HepG2 (cell line): ENCODE measurements around the gene KL. TPM values are rescaled to one million over a fixed set of nuclear protein-coding genes. Genes with fewer than 3 reads are reported as not detected.
A peak's percentile ranks its signal among the peaks of the same experiment; 100 is the strongest.

ENCODE experiments used
- ATAC-seq: fragments of 200-7000 bp; cut with Tn5 transposase; 3 replicates; pipeline ENCODE4 v1.9.1; 2020; ENCODE audit warnings: mild to moderate bottlenecking, moderate library complexity
- BruUV-seq: library from RNA; stranded (reverse); fragments of 400-500 nt; replicated peaks from 2 replicates; lab custom pipeline; 2021; lab: Mats Ljungman, UMichigan
- CTCF ChIA-PET: fragments of 300-600 bp; formaldehyde crosslinking; extraction: SDS; loops from one replicate; lab custom pipeline; 2021; ENCODE audit warnings: low total read pairs, inconsistent platforms, low intra/inter-chr PET ratio; lab: Yijun Ruan, JAX
- POLR2A ChIA-PET: fragments of 350-600 bp; sonication (Branson Sonifier 250); formaldehyde crosslinking; loops from one replicate; lab custom pipeline; 2020; ENCODE audit warnings: antibody characterized with exemption, inconsistent platforms; lab: Yijun Ruan, JAX
- DNase-seq: peaks from one replicate; pipeline ENCODE4 v3.0.0-alpha.2; 2015; ENCODE audit warnings: low spot score
- FAIRE-seq: peaks from 3 replicates; lab custom pipeline; 2011; peaks lifted over from hg19 to GRCh38; lab: Jason Lieb, UNC
- H2AFZ ChIP-seq: one replicate; pipeline ENCODE4 v1.6.1; 2011; ENCODE audit warnings: low read length, inconsistent platforms
- H3K27ac ChIP-seq: fragments of 300-600 bp; 3 replicates; pipeline ENCODE4 v1.8.0; 2011; ENCODE audit warnings: mixed run types, mild to moderate bottlenecking, mixed read lengths, low read length, inconsistent platforms; ENCODE audit not compliant: insufficient read depth; ENCODE audit errors: extremely low read length
- H3K27me3 ChIP-seq, 2 experiments: fragments of 200-600 bp in 1 of 2; 2 replicates in 1 of 2; 3 replicates in 1 of 2; pipeline versions ENCODE4 v1.6.0 to v1.8.0; 2011; ENCODE audit warnings: low read length in 2 of 2, mild to moderate bottlenecking in 2 of 2, moderate library complexity in 2 of 2, inconsistent platforms in 1 of 2; ENCODE audit not compliant: insufficient read depth in 2 of 2, control insufficient read depth in 1 of 2
- H3K36me3 ChIP-seq, 2 experiments: fragments of 200-600 bp in 1 of 2; replicated peaks in 1 of 2; 2 replicates in 1 of 2; 3 replicates in 1 of 2; pipeline versions ENCODE4 v1.5.1 to v1.8.0; 2011; ENCODE audit warnings: low read length in 2 of 2, inconsistent platforms in 1 of 2; ENCODE audit not compliant: insufficient read depth in 2 of 2, control insufficient read depth in 1 of 2
- H3K4me1 ChIP-seq: 2 replicates; pipeline ENCODE4 v1.5.1; 2012; ENCODE audit warnings: low read length, inconsistent platforms; ENCODE audit not compliant: insufficient read depth
- H3K4me2 ChIP-seq: 2 replicates; pipeline ENCODE4 v1.6.0; 2011; ENCODE audit warnings: low read depth, low read length, inconsistent platforms
- H3K4me3 ChIP-seq, 3 experiments: fragments of 200-600 bp in 1 of 3; sonication (generic), shearing (Covaris generic) in 1 of 3; replicated peaks in 1 of 3; 2 replicates each; pipeline ENCODE4 v1.5.1; 2011 to 2016; ENCODE audit warnings: low read length in 3 of 3, inconsistent platforms in 2 of 3, low read depth in 2 of 3, mild to moderate bottlenecking in 2 of 3, control low read depth in 1 of 3, mixed read lengths in 1 of 3; ENCODE audit not compliant: insufficient read depth in 1 of 3
- H3K79me2 ChIP-seq: one replicate; pipeline ENCODE4 v1.6.1; 2011; ENCODE audit warnings: low read length, inconsistent platforms; ENCODE audit not compliant: insufficient read depth
- H3K9ac ChIP-seq: 2 replicates; pipeline ENCODE4 v1.6.0; 2011; ENCODE audit warnings: mild to moderate bottlenecking, low read depth, low read length, inconsistent platforms; ENCODE audit not compliant: insufficient read depth
- H3K9me3 ChIP-seq: 2 replicates; pipeline ENCODE4 v1.5.1; 2012; ENCODE audit warnings: mild to moderate bottlenecking, low read length
- H4K20me1 ChIP-seq: 2 replicates; pipeline ENCODE4 v1.6.0; 2011; ENCODE audit warnings: inconsistent platforms, mild to moderate bottlenecking, low read length, moderate library complexity; ENCODE audit not compliant: insufficient read depth
- DR1 ChIP-seq: sonication (generic); formaldehyde crosslinking; IDR thresholded peaks from 2 replicates; pipeline ENCODE4 v1.8.0; 2021; ENCODE audit warnings: mild to moderate bottlenecking, missing genetic modification reagents, inconsistent platforms
- FOXA3 ChIP-seq: IDR thresholded peaks from 2 replicates; pipeline ENCODE4 v1.6.1; 2016; ENCODE audit warnings: missing genetic modification reagents, missing compliant biosample characterization
- HNF4A ChIP-seq: sonication (generic); formaldehyde crosslinking; IDR thresholded peaks from 2 replicates; pipeline ENCODE4 v1.4.0; 2020; ENCODE audit warnings: missing genetic modification reagents
- HOXA3 ChIP-seq: sonication (generic); formaldehyde crosslinking; IDR thresholded peaks from 2 replicates; pipeline ENCODE4 v1.5.0; 2020; ENCODE audit warnings: missing genetic modification reagents
- JUN ChIP-seq: sonication (generic); formaldehyde crosslinking; IDR thresholded peaks from 2 replicates; pipeline ENCODE4 v1.4.0; 2020; ENCODE audit warnings: mild to moderate bottlenecking, missing genetic modification reagents
- KLF12 ChIP-seq: sonication (generic); formaldehyde crosslinking; IDR thresholded peaks from 2 replicates; pipeline ENCODE4 v1.4.0; 2020; ENCODE audit warnings: missing genetic modification reagents, borderline replicate concordance
- MED1 ChIP-seq: sonication (generic); formaldehyde crosslinking; IDR thresholded peaks from 2 replicates; pipeline ENCODE4 v1.4.0; 2020; ENCODE audit warnings: missing genetic modification reagents
- NAIF1 ChIP-seq: sonication (generic); formaldehyde crosslinking; IDR thresholded peaks from 2 replicates; pipeline ENCODE4 v1.5.0; 2020; ENCODE audit warnings: mild to moderate bottlenecking, missing genetic modification reagents, borderline replicate concordance
- ONECUT2 ChIP-seq: sonication (generic); formaldehyde crosslinking; IDR thresholded peaks from 2 replicates; pipeline ENCODE4 v1.4.0; 2020; ENCODE audit warnings: missing genetic modification reagents
- PHF21A ChIP-seq: sonication (generic); formaldehyde crosslinking; IDR thresholded peaks from 2 replicates; pipeline ENCODE4 v1.5.0; 2020; ENCODE audit warnings: mild to moderate bottlenecking, missing genetic modification reagents
- PRPF4 ChIP-seq: fragments of 200-400 bp; formaldehyde crosslinking; IDR thresholded peaks from 2 replicates; pipeline ENCODE4 v1.6.1; 2016; ENCODE audit warnings: low read length, low read depth; ENCODE audit not compliant: poor library complexity, severe bottlenecking
- SALL1 ChIP-seq: sonication (generic); formaldehyde crosslinking; IDR thresholded peaks from 2 replicates; pipeline ENCODE4 v1.8.0; 2022; ENCODE audit warnings: mild to moderate bottlenecking, missing genetic modification reagents
- TCF7L2 ChIP-seq: IDR thresholded peaks from 2 replicates; pipeline ENCODE4 v1.6.1; 2011; ENCODE audit warnings: mild to moderate bottlenecking, low read depth, low read length, moderate library complexity
- THAP11 ChIP-seq: IDR thresholded peaks from 2 replicates; pipeline ENCODE4 v1.6.1; 2016; ENCODE audit warnings: missing biosample characterization, missing genetic modification reagents
- TMF1 ChIP-seq: sonication (generic); formaldehyde crosslinking; IDR thresholded peaks from 2 replicates; pipeline ENCODE4 v1.8.1; 2022; ENCODE audit warnings: low read depth, missing genetic modification reagents
- ZKSCAN1 ChIP-seq: fragments of 150-350 bp; IDR thresholded peaks from 2 replicates; pipeline ENCODE4 v1.6.1; 2014; ENCODE audit warnings: low read length
- ZNF124 ChIP-seq: sonication (generic); formaldehyde crosslinking; IDR thresholded peaks from 2 replicates; pipeline ENCODE4 v1.4.0; 2020; ENCODE audit warnings: missing genetic modification reagents
- ZNF207 ChIP-seq: fragments of 450-650 bp; IDR thresholded peaks from 2 replicates; pipeline ENCODE4 v1.6.1; 2016; ENCODE audit warnings: antibody characterized with exemption, borderline replicate concordance
- ZNF263 ChIP-seq: sonication (generic); formaldehyde crosslinking; IDR thresholded peaks from 2 replicates; pipeline ENCODE4 v1.4.0; 2020; ENCODE audit warnings: missing genetic modification reagents
- ZNF432 ChIP-seq: sonication (generic); formaldehyde crosslinking; IDR thresholded peaks from 2 replicates; pipeline ENCODE4 v1.5.0; 2020; ENCODE audit warnings: missing genetic modification reagents, mild to moderate bottlenecking, borderline replicate concordance
- ZNF724P ChIP-seq: sonication (generic); formaldehyde crosslinking; IDR thresholded peaks from 2 replicates; pipeline ENCODE4 v1.8.0; 2022; ENCODE audit warnings: missing genetic modification reagents, borderline replicate concordance
- WGBS: methylation state at CpG from one replicate; pipeline ENCODE4 v1.1.6; 2017; ENCODE audit warnings: low lambda C conversion rate; 5-methylcytosine and 5-hydroxymethylcytosine counted together
- in situ Hi-C: cut with HindIII; loops from 2 replicates; pipeline ENCODE4 v1.10.0; 2017; ENCODE audit warnings: low pct_unique_long_range_greater_than_20kb; ENCODE audit not compliant: extremely low pct_ligation_motif_present
- intact Hi-C: fragments of 100-400 bp; cut with micrococcal nuclease; formaldehyde crosslinking; loops from one replicate; pipeline ENCODE4 v1.10.0; 2022; ENCODE audit not compliant: unreplicated experiment
- polyA plus RNA-seq, 8 experiments: library from polyadenylated mRNA; depleted of rRNA in 3 of 8; stranded (reverse) in 7 of 8; unstranded in 1 of 8; fragments of >200 nt; fragmentation: Illumina TruSeq in 4 of 8; extraction: Trizol in 4 of 8; gene quantifications; 2 replicates each; pipeline versions ENCODE4 v1.2.1 to v1.2.3, GENCODE V29; 2011 to 2016; ENCODE audit warnings: low read depth in 4 of 8, missing spikeins in 1 of 8, mixed read lengths in 1 of 8; ENCODE audit not compliant: insufficient read depth in 1 of 8
- total RNA-seq, 5 experiments: library from RNA; depleted of rRNA; stranded (reverse); fragments of >200 nt; fragmentation: Illumina TruSeq; extraction: Trizol; gene quantifications; 2 replicates each; pipeline ENCODE4 v1.2.3, GENCODE V29; 2016; ENCODE audit warnings: low read depth in 1 of 5
- TF ChIP-seq, protein P1 (sequence below): sonication (generic); formaldehyde crosslinking; IDR thresholded peaks from 2 replicates; pipeline ENCODE4 v1.8.0; 2022; ENCODE audit warnings: mild to moderate bottlenecking, missing genetic modification reagents, borderline replicate concordance
- TF ChIP-seq, protein P2 (sequence below), 2 experiments: IDR thresholded peaks; 2 replicates each; pipeline ENCODE4 v1.6.1; 2011 to 2012; ENCODE audit warnings: low read length in 2 of 2, borderline replicate concordance in 1 of 2, low read depth in 1 of 2, mild to moderate bottlenecking in 1 of 2, moderate library complexity in 1 of 2

Gene KL
- total and polyA plus RNA-seq, 2 of the 13 experiments (the other 11 are each of a cell fraction or from before 2014, with no cell fraction given), result not detected

DNA sequence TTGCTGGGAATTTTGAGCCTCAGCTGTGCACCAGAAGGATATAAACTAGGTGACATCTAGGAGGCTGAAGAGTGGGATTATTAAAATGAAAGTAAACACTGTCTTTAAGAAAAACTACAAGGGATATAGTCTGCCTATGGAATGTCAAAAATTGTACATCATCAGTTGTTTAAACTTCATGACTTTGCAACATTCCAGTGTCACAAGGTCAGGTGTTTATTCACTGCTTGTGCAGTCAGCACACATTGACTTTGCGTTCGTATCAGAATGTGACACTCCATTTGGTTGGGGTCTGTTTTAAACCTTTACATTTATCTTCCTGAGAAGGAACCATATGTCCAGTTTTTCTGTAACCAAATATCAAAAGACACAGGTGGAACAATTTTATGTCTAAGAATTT lies 85.6 kb downstream of the KL start:
- Histone ChIP-seq H3K4me1 (peaks cover 13% of the 10 kb centered on the region), H3K9ac (no peak overlapping the region; the same call in 1 of the 2 replicates), H3K27me3 (no peaks in the 10 kb centered on the region), H2AFZ (no peak overlapping the region), H3K9me3 (no peaks in the 10 kb centered on the region), H3K79me2 (no peaks in the 10 kb centered on the region), H4K20me1 (no peaks in the 10 kb centered on the region), H3K27ac (peak overlapping the region; percentile 29), H3K4me3 (no peak overlapping the region), H3K36me3 (peaks cover 5 to 18% of the 10 kb centered on the region in 2 experiments; a peak in 4 of 5 replicates), H3K4me2 (peak overlapping the region; percentile 38)
- peak; percentile 90 for ATAC-seq
- WGBS, result 8% methylated on average over 2 of the region's 2 CpGs
- ChIA-PET POLR2A (no interaction called here), CTCF (no interaction called here)
- intact Hi-C loops, result no loop called here
- in situ Hi-C loops, result no loop called here
- peak; percentile 82 for FAIRE-seq
- BruUV-seq, result no TSS peak
- peak; percentile 85 for DNase-seq
- TF ChIP-seq, protein P1, sequence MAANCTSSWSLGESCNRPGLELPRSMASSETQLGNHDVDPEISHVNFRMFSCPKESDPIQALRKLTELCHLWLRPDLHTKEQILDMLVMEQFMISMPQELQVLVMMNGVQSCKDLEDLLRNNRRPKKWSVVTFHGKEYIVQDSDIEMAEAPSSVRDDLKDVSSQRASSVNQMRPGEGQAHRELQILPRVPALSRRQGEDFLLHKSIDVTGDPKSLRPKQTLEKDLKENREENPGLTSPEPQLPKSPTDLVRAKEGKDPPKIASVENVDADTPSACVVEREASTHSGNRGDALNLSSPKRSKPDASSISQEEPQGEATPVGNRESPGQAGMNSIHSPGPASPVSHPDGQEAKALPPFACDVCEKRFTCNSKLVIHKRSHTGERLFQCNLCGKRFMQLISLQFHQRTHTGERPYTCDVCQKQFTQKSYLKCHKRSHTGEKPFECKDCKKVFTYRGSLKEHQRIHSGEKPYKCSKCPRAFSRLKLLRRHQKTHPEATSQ (CRISPR knock-in tag), result no peak
- TF ChIP-seq NAIF1 (CRISPR knock-in tag) (no peak), ZNF263 (CRISPR knock-in tag) (no peak), TCF7L2 (no peak), FOXA3 (CRISPR knock-in tag) (peak; percentile 75), ONECUT2 (no peak), PRPF4 (no peak), ZNF207 (no peak), PHF21A (CRISPR knock-in tag) (no peak), JUN (CRISPR knock-in tag) (no peak), SALL1 (CRISPR knock-in tag) (peak; percentile 17; the same call in 1 of the 2 replicates), ZNF124 (CRISPR knock-in tag) (no peak), HNF4A (CRISPR knock-in tag) (peak; percentile 42), TMF1 (no peak), ZNF724P (CRISPR knock-in tag) (no peak), DR1 (CRISPR knock-in tag) (no peak), KLF12 (no peak), MED1 (CRISPR knock-in tag) (no peak), ZKSCAN1 (no peak), ZNF432 (CRISPR knock-in tag) (no peak), THAP11 (CRISPR knock-in tag) (no peak), HOXA3 (CRISPR knock-in tag) (no peak)
- TF ChIP-seq, protein P2, sequence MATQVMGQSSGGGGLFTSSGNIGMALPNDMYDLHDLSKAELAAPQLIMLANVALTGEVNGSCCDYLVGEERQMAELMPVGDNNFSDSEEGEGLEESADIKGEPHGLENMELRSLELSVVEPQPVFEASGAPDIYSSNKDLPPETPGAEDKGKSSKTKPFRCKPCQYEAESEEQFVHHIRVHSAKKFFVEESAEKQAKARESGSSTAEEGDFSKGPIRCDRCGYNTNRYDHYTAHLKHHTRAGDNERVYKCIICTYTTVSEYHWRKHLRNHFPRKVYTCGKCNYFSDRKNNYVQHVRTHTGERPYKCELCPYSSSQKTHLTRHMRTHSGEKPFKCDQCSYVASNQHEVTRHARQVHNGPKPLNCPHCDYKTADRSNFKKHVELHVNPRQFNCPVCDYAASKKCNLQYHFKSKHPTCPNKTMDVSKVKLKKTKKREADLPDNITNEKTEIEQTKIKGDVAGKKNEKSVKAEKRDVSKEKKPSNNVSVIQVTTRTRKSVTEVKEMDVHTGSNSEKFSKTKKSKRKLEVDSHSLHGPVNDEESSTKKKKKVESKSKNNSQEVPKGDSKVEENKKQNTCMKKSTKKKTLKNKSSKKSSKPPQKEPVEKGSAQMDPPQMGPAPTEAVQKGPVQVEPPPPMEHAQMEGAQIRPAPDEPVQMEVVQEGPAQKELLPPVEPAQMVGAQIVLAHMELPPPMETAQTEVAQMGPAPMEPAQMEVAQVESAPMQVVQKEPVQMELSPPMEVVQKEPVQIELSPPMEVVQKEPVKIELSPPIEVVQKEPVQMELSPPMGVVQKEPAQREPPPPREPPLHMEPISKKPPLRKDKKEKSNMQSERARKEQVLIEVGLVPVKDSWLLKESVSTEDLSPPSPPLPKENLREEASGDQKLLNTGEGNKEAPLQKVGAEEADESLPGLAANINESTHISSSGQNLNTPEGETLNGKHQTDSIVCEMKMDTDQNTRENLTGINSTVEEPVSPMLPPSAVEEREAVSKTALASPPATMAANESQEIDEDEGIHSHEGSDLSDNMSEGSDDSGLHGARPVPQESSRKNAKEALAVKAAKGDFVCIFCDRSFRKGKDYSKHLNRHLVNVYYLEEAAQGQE (IDR thresholded peaks at IDR 0.05; ENCODE audit: borderline replicate concordance in 1 of 2, low read depth in 1 of 2, low read length in 2 of 2), result no peak
